Spleen (tissue), 7 donors: Measurements from ENCODE around the gene SYNJ2.

ENCODE experiments used
- POLR2A ChIP-seq, 3 donors: fragments of 450-650 bp; IDR thresholded peaks; one replicate each; pipeline ENCODE4 v1.5.1; 2017; ENCODE audit warnings: antibody characterized with exemption in 3 of 3, mild to moderate bottlenecking in 1 of 3
- POLR2AphosphoS5 ChIP-seq, 3 donors: sonication (generic); formaldehyde crosslinking; IDR thresholded peaks; one replicate each; pipeline ENCODE4 v1.5.1; 2017; ENCODE audit warnings: antibody characterized with exemption in 3 of 3
- TF ChIP-seq, protein P1 (sequence below), 11 experiments: fragments of 200-600 bp in 7 of 11; fragments of 450-650 bp in 4 of 11; sonication (generic) in 4 of 11; IDR thresholded peaks in 8 of 11; conservative IDR thresholded peaks in 3 of 11; 1 replicate in 7 of 11; 2 replicates in 4 of 11; pipeline versions ENCODE4 v1.4.0 to v1.8.0; 2016 to 2021; ENCODE audit warnings: antibody characterized with exemption in 11 of 11, inconsistent platforms in 4 of 11, mild to moderate bottlenecking in 1 of 11
- donor health status: DM: no; HTN: no; CAD: no; lungs with moderate emphysema.
- donor health status: DM: no; HTN: no; CAD: no.
- donor health status: DM: no; HTN: no; CAD: no.

DNA sequence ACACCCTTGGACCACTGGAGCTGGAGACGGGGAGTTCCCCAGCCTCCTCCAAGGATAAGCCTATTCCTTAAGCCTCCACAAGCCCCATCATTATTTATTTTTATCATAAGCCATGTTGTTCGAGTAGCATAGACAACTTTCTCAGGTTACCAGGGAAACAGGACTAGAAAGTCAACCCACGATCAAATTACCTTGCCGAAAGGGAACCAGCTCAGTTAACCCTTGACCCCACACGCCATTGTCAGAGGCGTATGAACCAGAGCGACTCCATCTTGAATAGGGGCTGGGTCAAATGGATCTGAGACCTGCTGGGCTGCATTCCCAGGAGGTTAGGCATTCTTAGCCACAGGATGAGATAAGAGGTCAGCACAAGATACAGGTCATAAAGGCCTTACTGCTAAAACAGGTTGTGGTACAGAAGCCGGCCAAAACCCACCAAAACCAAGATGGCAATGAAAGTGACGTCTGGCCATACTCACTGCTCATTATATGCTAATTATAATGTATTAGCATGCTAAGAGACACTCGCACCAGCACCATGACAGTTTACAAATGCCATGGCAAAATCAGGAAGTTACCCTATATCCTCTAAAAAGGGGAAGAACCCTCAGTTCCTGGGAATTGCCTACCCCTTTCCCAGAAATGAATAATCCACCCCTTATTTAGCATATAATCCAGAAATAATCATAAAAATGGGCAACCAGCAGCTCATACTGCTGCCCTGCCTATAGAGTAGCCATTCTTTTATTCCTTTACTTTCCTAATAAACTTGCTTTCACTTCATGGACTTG, 22.4 kb downstream of the SYNJ2 start:
- TF ChIP-seq, protein P1, sequence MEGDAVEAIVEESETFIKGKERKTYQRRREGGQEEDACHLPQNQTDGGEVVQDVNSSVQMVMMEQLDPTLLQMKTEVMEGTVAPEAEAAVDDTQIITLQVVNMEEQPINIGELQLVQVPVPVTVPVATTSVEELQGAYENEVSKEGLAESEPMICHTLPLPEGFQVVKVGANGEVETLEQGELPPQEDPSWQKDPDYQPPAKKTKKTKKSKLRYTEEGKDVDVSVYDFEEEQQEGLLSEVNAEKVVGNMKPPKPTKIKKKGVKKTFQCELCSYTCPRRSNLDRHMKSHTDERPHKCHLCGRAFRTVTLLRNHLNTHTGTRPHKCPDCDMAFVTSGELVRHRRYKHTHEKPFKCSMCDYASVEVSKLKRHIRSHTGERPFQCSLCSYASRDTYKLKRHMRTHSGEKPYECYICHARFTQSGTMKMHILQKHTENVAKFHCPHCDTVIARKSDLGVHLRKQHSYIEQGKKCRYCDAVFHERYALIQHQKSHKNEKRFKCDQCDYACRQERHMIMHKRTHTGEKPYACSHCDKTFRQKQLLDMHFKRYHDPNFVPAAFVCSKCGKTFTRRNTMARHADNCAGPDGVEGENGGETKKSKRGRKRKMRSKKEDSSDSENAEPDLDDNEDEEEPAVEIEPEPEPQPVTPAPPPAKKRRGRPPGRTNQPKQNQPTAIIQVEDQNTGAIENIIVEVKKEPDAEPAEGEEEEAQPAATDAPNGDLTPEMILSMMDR (IDR thresholded peaks at IDR 0.05 in 8 of 11, conservative IDR thresholded peaks at IDR 0.05 in 3 of 11): no peak
- TF ChIP-seq POLR2A (IDR thresholded peaks at IDR 0.05) (no peak), POLR2AphosphoS5 (IDR thresholded peaks at IDR 0.05) (no peak)
